ENCODE results near the gene PI4K2A. TPM values are rescaled to one million over a fixed set of nuclear protein-coding genes. Genes with fewer than 3 reads are reported as not detected.

PI4K2A gene
- 10 to 100 TPM; 16.1 to 18.5 (median 17.9) TPM for total RNA-seq

- ATAC-seq, result peak; percentile 99
- Histone ChIP-seq H3K4me3 (peak within 1 kb of the TSS; percentile 74 to 93 (median 88)), H3K27me3 (no peaks in the 10 kb centered on the region), H3K9me3 (no peaks in the 10 kb centered on the region), H3K4me1 (peaks cover 16 to 20% of the 10 kb centered on the region in 2 donors), H3K36me3 (peaks cover 0 to 11% of the 10 kb centered on the region in 2 donors), H3K27ac (peak within 1 kb of the TSS; percentile 60 to 85 (median 73))
- peak; percentile 99 for DNase-seq
- intact Hi-C loops (cut with DNase I; ENCODE audit: low total_unique reads), result loop anchor here (2.0 to 5.0 kb wide), 2 partner anchors 46 to 143 kb away; partner anchors contain the start of genes AVPI1, MMS19 and UBTD1
- in situ Hi-C loops (cut with MboI; ENCODE audit: low sequenced_read_pairs in 4 of 4), result no loop called here
- TF ChIP-seq CTCF (IDR thresholded peaks at IDR 0.05 in 4 of 5, conservative IDR thresholded peaks at IDR 0.05 in 1 of 5) (no peak), POLR2A (IDR thresholded peaks at IDR 0.05) (peak; percentile 77 to 90)
These were observed at the start of gene PI4K2A for GRCh38 chr10:97640174-97640867. Gene PI4K2A, plus strand, starts transcription at chr10:97640671. Its CDS starts 72 bp downstream, at chr10:97640743.

GRCh38 chr10:97590748-97591495 is 49.5 kb upstream of the PI4K2A start:
- no peak overlapping the region for H3K4me3 ChIP-seq
- DNase-seq (no peak), ATAC-seq (no peak)
- no peaks in the 10 kb centered on the region for H3K9me3 ChIP-seq
- TF ChIP-seq CTCF (IDR thresholded peaks at IDR 0.05 in 4 of 5, conservative IDR thresholded peaks at IDR 0.05 in 1 of 5) (no peak), POLR2A (IDR thresholded peaks at IDR 0.05) (no peak)
- in situ Hi-C loops (cut with MboI; ENCODE audit: low sequenced_read_pairs in 4 of 4), result no loop called here
- H3K27me3 ChIP-seq, result no peaks in the 10 kb centered on the region
- intact Hi-C loops (cut with DNase I; ENCODE audit: low total_unique reads), result no loop called here
- no peak overlapping the region for H3K27ac ChIP-seq
- peaks cover 7 to 17% of the 10 kb centered on the region in 2 donors for H3K4me1 ChIP-seq
- no peaks in the 10 kb centered on the region for H3K36me3 ChIP-seq

DNA sequence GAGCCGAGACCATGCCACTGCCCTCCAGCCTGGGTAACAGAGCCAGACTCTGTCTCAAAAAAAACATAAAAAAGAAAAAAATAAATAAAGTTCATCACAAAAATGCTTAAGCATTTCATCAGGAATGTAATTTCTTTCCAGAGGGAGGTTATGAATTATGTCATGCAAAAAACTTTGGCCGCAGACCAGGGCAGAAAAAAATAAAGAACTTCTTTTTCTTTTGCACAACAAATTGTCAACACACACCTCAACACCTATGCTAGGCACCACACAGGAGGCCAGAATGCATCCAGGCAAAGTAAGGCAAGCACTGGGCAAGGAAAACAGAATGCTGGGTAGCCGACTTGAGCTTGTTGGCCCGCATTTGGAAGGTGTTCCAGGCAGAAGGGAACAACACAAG is 47.0 kb upstream of the PI4K2A start:
- no peaks in the 10 kb centered on the region for H3K36me3 ChIP-seq
- no peaks in the 10 kb centered on the region for H3K9me3 ChIP-seq
- H3K4me1 ChIP-seq, result peaks cover 26 to 40% of the 10 kb centered on the region in 2 donors
- in situ Hi-C loops (cut with MboI; ENCODE audit: low sequenced_read_pairs in 4 of 4), result no loop called here
- no peak overlapping the region for H3K4me3 ChIP-seq
- TF ChIP-seq POLR2A (IDR thresholded peaks at IDR 0.05), result no peak
- ATAC-seq, result no peak
- intact Hi-C loops (cut with DNase I; ENCODE audit: low total_unique reads), result no loop called here
- no peaks in the 10 kb centered on the region for H3K27me3 ChIP-seq
- no peak for DNase-seq
- H3K27ac ChIP-seq, result peak overlapping the region in 2 of 4 donors; percentile 26 to 36

DNA sequence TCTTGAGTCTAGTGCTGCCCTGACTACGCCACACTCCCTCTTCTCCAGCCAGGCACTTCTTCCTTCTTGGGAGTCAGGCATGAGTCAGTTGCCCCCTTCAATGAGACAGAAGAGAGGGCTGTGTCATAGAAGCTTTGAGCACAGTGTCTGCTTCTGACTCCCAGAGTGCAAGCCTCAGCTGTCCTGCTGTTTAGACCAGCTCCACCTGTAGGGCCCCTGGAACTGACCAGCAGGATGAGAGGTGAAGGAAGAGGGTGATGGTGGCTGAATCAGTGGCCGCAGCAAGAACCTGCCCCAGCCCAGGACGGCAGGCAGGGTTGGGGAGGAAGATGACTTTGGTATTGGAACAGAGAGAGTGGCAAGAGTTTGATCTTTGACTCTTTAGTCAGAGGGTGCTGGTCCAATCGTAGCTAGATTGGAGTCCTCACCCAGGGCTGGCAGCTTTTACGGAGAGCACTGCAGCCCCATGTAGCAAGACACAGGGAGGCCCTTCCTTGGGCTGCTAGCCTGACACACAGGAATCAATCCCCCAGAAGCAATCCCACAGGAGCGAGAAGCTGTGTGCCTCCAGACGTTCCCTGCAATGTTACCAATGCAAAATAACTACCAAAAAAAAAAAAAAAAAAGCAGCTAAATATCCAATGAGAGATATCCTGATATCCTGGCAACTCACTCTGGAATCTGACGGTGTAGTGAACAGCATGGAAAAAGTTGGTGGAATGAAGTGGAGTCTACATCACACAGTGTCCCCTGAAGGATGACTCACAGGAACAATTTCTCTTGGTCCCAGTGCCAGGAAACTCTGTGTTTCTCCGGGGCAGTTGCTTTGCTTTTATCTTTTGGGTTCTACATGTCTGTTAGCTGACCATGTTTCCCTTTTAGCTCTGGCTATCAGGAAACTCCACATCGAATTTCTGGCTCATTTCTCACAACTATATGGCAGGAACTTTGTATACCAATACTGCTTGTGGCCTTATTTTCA is 44.1 kb upstream of the PI4K2A start:
- Histone ChIP-seq H3K4me1 (peaks cover 46 to 67% of the 10 kb centered on the region in 2 donors), H3K9me3 (no peaks in the 10 kb centered on the region), H3K27me3 (no peaks in the 10 kb centered on the region), H3K36me3 (no peaks in the 10 kb centered on the region), H3K27ac (peak overlapping the region; percentile 88 to 94 (median 92)), H3K4me3 (no peak overlapping the region)
- no peak for TF ChIP-seq CTCF (IDR thresholded peaks at IDR 0.05 in 4 of 5, conservative IDR thresholded peaks at IDR 0.05 in 1 of 5)
- TF ChIP-seq POLR2A (IDR thresholded peaks at IDR 0.05), result peak in 1 of 2 donors; percentile 39
- in situ Hi-C loops (cut with MboI; ENCODE audit: low sequenced_read_pairs in 4 of 4), result no loop called here
- DNase-seq (peak; percentile 76 to 85), ATAC-seq (peak; percentile 90 to 95)
- intact Hi-C loops (cut with DNase I; ENCODE audit: low total_unique reads), result loop anchor here (1.0 kb wide), 1 partner anchor 22 kb away; no protein-coding TSS in a partner anchor

All from gastrocnemius medialis (tissue), 4 donors.